ENCODE data around the gene HIVEP3.

- TF ChIP-seq EZH2 (IDR thresholded peaks at IDR 0.05; ENCODE audit: low read depth) (no peak), CTCF (conservative IDR thresholded peaks at IDR 0.05) (no peak)
Measured at GRCh38 chr1:41708332-41708731, 210.4 kb downstream of the HIVEP3 start.
